Colonic mucosa (tissue), 4 donors: ENCODE measurements around the gene ADK. TPM values are rescaled to one million over a fixed set of nuclear protein-coding genes. Genes with fewer than 3 reads are reported as not detected.
"Not testable (repeated sequence)": the region's sequence is repeated elsewhere in the genome, so short reads cannot be mapped to it uniquely, and the experiment has no call there.

Experiments used
- DNase-seq: peaks from one replicate; pipeline ENCODE4 v3.0.0-alpha.2; 2020
- H3K27ac ChIP-seq: fragments of 200-600 bp; one replicate; pipeline ENCODE4 v1.8.0; 2021
- H3K27me3 ChIP-seq: fragments of 200-600 bp; one replicate; pipeline ENCODE4 v1.8.0; 2021
- H3K36me3 ChIP-seq: fragments of 200-600 bp; one replicate; pipeline ENCODE4 v1.8.0; 2021
- H3K4me1 ChIP-seq: fragments of 200-600 bp; one replicate; pipeline ENCODE4 v1.8.0; 2021; ENCODE audit warnings: mild to moderate bottlenecking
- H3K4me3 ChIP-seq: fragments of 200-600 bp; one replicate; pipeline ENCODE4 v1.8.0; 2021
- H3K9ac ChIP-seq, 2 donors: one replicate each; pipeline ENCODE4 v1.7.0; 2013; ENCODE audit warnings: control low read depth in 2 of 2, low read depth in 2 of 2, low read length in 2 of 2
- H3K9me3 ChIP-seq: fragments of 200-600 bp; one replicate; pipeline ENCODE4 v1.8.0; 2021
- intact Hi-C: fragments of 100-400 bp; cut with DNase I; formaldehyde crosslinking; loops from one replicate; pipeline ENCODE4 v1.14.1; 2022
- total RNA-seq, 2 donors: library from RNA; stranded (reverse); fragmentation: NEBNext Ultra II Directional in 1 of 2; extraction: Animal tissue kit (Norgen Biotek cat#: 25700) in 1 of 2; gene quantifications; one replicate each; pipeline ENCODE4 v1.2.1, GENCODE V29; 2021
- TF ChIP-seq, protein P1 (sequence below): fragments of 200-600 bp; IDR thresholded peaks from one replicate; pipeline ENCODE4 v1.8.0; 2022; ENCODE audit warnings: antibody characterized with exemption, mild to moderate bottlenecking
- donor health status: healthy.
- donor health status: DM: no; HTN: no; CAD: no.
- donor health status: DM: no; HTN: no; CAD: no.

The ADK gene
- total RNA-seq, 2 donors from 2014 or later: 20.2 to 27.6 TPM

DNA sequence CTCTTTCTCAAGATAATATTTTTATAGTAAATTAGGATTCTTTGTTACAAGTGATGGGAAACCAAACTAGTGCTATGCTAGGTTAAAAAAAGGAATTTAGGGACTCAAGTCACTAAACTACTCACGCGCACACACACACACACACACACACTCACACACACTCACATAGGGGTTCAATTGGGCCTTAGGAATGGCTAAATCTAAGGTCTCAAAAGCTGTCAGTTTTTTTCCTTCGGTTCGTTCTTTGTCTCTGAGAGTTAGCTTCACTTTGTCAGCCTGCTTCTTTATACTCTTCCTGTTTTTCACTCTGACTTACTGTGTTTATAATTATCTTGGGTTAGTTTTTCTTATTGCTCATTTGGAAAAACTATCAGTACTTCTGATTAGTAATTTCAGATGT is 138.9 kb downstream of the ADK start:
- intact Hi-C loops: no loop called here
- Histone ChIP-seq H3K9ac (no peak overlapping the region), H3K4me3 (no peak overlapping the region), H3K4me1 (no peaks in the 10 kb centered on the region), H3K27me3 (no peaks in the 10 kb centered on the region), H3K27ac (no peak overlapping the region), H3K36me3 (no peaks in the 10 kb centered on the region), H3K9me3 (no peaks in the 10 kb centered on the region)
- TF ChIP-seq, protein P1, sequence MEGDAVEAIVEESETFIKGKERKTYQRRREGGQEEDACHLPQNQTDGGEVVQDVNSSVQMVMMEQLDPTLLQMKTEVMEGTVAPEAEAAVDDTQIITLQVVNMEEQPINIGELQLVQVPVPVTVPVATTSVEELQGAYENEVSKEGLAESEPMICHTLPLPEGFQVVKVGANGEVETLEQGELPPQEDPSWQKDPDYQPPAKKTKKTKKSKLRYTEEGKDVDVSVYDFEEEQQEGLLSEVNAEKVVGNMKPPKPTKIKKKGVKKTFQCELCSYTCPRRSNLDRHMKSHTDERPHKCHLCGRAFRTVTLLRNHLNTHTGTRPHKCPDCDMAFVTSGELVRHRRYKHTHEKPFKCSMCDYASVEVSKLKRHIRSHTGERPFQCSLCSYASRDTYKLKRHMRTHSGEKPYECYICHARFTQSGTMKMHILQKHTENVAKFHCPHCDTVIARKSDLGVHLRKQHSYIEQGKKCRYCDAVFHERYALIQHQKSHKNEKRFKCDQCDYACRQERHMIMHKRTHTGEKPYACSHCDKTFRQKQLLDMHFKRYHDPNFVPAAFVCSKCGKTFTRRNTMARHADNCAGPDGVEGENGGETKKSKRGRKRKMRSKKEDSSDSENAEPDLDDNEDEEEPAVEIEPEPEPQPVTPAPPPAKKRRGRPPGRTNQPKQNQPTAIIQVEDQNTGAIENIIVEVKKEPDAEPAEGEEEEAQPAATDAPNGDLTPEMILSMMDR: no peak
- DNase-seq: no peak

- Histone ChIP-seq H3K27ac (no peak overlapping the region), H3K4me1 (no peaks in the 10 kb centered on the region), H3K4me3 (no peak overlapping the region), H3K9ac (no peak overlapping the region), H3K9me3 (no peaks in the 10 kb centered on the region), H3K36me3 (no peaks in the 10 kb centered on the region), H3K27me3 (no peaks in the 10 kb centered on the region)
- intact Hi-C loops: no loop called here
- TF ChIP-seq, protein P1: no peak
- no peak for DNase-seq
Measured at GRCh38 chr10:74290708-74291107, 139.7 kb downstream of the ADK start.

DNA sequence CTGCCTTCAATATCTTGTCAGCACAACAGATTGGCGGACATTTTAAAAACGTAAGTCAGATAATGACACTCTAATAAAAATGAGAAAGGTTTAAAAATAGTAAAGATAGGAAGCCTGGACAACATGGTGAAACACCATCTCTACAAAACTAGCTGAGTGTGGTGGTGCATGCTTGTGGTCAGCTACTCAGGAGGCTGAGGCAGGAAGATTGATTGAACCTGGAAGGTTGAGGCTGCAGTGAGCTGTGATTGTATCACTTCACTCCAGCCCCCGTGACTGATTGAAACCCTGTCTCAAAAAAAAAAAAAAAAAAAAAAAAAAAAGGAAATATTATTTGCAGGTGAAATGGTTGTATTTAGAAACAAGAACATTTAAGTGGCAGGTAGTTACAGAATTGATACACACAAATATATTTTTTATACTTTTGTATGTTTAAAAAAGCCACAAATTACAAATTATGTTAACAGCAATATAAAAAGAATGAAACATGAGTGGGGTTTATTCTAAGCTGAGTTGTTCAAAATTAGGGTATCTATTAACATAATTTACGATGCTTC is 141.9 kb downstream of the ADK start:
- H3K4me1 ChIP-seq: no peaks in the 10 kb centered on the region
- H3K36me3 ChIP-seq: no peaks in the 10 kb centered on the region
- H3K27ac ChIP-seq: no peak overlapping the region
- TF ChIP-seq, protein P1: no peak
- intact Hi-C loops: no loop called here
- H3K9me3 ChIP-seq: no peaks in the 10 kb centered on the region
- no peak for DNase-seq
- no peaks in the 10 kb centered on the region for H3K27me3 ChIP-seq
- no peak overlapping the region for H3K9ac ChIP-seq
- no peak overlapping the region for H3K4me3 ChIP-seq

DNA sequence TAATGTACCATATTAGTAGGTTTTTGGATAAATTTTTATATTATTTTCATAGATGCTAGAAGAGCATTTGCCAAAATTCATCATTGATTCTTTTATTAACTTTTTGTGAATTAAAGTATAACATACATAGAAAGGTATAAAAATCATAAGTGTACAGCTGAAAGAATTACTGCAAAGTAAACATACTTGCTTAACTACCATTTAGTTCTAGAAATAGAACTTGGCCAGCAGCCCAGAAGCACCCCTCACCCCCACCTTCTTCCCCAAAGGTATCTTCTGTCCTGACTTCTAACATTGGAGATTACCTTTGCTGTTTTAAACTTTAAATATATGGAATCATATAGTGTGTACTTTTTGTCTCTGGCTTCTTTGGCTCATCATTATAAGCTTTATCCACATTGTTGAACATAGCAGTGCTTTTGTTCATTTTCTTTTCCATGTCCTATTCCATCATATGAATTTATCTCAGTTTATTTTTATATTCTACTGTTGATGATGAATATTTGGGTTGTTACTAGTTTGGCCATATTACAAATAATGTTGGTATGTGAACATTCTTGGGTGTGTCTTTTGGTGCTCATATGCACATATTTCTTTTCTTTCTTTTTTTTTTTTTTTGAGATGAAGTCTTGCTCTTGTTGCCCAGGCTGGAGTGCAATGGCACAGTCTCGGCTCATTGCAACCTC is 142.8 kb downstream of the ADK start:
- no peaks in the 10 kb centered on the region for H3K4me1 ChIP-seq
- TF ChIP-seq, protein P1: no peak
- no peaks in the 10 kb centered on the region for H3K27me3 ChIP-seq
- H3K4me3 ChIP-seq: no peak overlapping the region
- no peak for DNase-seq
- intact Hi-C loops: no loop called here
- no peaks in the 10 kb centered on the region for H3K36me3 ChIP-seq
- no peak overlapping the region for H3K27ac ChIP-seq
- H3K9ac ChIP-seq: no peak overlapping the region
- H3K9me3 ChIP-seq: no peaks in the 10 kb centered on the region

- Histone ChIP-seq H3K4me1 (no peaks in the 10 kb centered on the region), H3K36me3 (no peaks in the 10 kb centered on the region), H3K27ac (no peak overlapping the region), H3K4me3 (no peak overlapping the region), H3K9ac (no peak overlapping the region), H3K27me3 (no peaks in the 10 kb centered on the region), H3K9me3 (no peaks in the 10 kb centered on the region)
- TF ChIP-seq, protein P1: no peak
- DNase-seq: no peak
- intact Hi-C loops: no loop called here
Measured at GRCh38 chr10:74297389-74298080, 146.5 kb downstream of the ADK start.

GRCh38 chr10:74300074-74300621 is 149.1 kb downstream of the ADK start:
- H3K27ac ChIP-seq, intact Hi-C loops, H3K4me1 ChIP-seq, H3K36me3 ChIP-seq, DNase-seq, H3K9me3 ChIP-seq, H3K27me3 ChIP-seq, H3K4me3 ChIP-seq, H3K9ac ChIP-seq: not testable (repeated sequence)
